AG09319 (cell line): ENCODE measurements around the gene PDE4D.
"Not testable (repeated sequence)": the region's sequence is repeated elsewhere in the genome, so short reads cannot be mapped to it uniquely, and the experiment has no call there.

Experiments
- DNase-seq: peaks from one replicate; pipeline ENCODE4 v3.0.0-alpha.2; 2010; ENCODE audit warnings: low read depth; ENCODE audit errors: extremely low read depth
- TF ChIP-seq, protein P1 (sequence below): IDR thresholded peaks from 2 replicates; pipeline ENCODE4 v1.5.1; 2011; ENCODE audit warnings: low read depth, mild to moderate bottlenecking, inconsistent platforms, low read length, moderate library complexity

PDE4D gene

DNA sequence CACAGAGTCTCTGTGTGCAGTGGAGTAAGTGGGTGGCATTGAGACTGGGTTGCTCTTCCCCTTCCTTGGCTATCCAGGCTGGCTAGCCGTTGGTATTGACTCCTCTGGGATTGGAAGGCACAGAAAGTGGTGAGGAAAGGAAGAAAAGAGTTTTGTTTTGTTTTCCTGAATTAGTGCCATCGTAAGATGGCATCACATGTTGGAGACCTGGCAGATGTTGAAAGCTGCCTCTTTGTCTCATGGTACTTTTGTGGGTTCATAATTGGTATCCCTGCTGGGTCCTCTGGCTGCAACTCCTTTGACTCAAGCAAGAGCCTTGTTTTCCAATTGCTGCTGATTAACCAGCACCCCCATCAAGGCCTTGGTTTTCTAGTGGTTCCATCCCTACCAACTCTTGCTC lies 293.8 kb downstream of the PDE4D start:
- TF ChIP-seq, protein P1, sequence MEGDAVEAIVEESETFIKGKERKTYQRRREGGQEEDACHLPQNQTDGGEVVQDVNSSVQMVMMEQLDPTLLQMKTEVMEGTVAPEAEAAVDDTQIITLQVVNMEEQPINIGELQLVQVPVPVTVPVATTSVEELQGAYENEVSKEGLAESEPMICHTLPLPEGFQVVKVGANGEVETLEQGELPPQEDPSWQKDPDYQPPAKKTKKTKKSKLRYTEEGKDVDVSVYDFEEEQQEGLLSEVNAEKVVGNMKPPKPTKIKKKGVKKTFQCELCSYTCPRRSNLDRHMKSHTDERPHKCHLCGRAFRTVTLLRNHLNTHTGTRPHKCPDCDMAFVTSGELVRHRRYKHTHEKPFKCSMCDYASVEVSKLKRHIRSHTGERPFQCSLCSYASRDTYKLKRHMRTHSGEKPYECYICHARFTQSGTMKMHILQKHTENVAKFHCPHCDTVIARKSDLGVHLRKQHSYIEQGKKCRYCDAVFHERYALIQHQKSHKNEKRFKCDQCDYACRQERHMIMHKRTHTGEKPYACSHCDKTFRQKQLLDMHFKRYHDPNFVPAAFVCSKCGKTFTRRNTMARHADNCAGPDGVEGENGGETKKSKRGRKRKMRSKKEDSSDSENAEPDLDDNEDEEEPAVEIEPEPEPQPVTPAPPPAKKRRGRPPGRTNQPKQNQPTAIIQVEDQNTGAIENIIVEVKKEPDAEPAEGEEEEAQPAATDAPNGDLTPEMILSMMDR = no peak

DNA sequence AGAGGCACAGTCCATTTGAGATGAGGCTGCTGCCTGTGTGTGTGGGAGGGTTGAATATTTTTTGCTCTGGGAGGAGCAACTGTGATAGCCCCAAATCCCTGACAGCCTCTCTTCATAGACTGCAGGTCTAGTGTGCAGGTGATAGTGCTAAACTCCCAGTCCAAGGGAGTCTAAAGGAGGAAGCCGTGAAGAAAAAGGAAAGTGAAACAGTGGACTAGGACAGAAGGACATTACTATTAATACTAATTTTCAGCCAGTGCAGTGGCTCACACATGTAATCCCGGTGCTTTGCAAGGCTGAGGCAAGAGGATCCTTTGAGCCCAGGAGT lies 295.0 kb downstream of the PDE4D start:
- TF ChIP-seq, protein P1 = no peak
- no peak for DNase-seq

More for the DNA sequence above, 293.8 kb downstream of the PDE4D start:
- no peak for DNase-seq

DNA sequence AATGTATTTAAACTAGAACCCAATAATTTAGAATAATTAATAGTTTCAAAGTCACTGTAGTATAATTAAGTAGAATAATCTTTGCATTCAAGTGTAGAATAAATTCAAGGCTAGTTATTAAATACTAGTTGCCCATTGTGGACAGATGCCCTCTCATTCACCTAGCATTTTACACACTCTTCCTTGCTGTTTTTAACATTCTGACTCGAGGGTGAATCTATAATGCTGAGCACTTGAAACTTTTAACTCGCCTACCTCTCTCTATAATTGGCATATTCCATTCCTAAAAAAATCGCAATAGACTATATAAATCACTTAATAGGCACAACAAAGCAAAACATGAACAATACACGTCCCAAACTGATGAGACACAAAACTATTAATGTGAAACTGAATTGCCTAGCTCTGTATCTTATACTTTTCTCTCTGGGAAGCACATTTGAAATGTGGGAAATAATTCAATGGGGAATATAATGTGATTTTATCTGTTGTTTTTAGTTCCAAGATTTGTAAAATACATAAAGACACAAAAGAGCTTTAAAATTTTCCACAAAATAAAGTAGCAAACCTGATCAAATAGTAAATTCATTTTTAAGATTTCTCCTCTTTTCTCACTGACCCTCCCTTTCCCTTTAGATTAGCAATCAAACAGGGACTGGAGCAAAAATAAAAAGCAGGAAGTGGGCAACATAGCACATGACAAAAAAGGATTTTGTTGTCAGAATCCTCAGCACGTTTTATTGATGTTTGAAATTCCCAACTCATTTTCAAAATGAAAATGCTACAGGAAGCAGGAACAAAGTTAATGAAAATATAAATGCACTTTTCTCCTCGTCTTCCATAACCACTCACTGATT lies 295.6 kb downstream of the PDE4D start:
- TF ChIP-seq, protein P1 = no peak
- no peak for DNase-seq

DNA sequence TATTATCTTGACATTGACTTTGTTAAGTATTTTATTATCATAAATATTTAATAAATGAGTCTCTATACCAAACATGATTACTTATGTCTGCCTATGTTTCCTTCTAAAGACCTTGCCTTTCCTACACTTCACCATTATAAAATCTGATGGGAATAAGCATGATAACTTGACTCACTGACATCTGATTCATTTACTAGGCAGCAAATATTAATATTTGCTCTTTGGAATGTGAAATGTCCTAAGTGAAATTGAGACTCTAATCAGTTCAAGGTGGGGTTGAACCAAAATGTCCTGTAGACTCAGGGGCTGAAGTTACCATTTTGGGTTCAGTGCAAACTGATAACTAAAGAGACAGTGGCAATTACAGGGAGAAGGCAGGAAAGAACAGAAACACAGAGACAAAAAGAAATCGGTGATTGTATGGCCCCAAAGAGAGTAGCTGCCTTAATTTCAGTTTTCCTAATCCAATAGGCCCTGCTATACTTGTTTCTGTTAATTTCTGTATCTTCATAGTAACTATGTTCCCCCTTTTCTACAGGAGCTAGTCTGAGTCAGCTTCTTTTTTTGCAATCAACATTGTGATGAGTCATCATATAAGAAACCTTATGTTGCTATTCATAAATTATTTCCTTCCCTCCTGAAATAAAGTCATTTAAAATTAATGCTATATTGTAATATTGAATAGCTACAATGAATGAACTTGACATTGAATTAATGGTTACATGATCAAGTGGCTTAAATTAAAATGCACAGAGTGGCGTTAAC lies 296.8 kb downstream of the PDE4D start:
- TF ChIP-seq, protein P1 = no peak
- DNase-seq = no peak

DNA sequence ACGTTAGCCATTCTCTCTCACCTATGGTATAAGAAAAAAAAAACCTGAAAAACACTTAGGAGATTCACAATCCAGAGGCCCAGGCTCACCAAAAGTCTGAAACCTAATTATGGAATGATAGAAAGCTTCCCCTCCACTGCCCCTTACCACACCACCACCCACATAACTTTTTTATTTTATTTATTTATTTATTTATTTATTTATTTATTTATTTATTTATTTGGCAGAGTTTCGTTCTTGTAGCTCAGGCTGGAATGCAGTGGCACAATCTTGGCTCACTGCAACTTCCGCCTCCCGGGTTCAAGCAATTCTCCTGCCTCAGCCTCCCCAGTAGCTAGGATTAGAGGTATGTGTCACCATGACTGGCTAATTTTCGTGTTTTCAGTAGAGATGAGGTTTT lies 299.4 kb downstream of the PDE4D start:
- DNase-seq = not testable (repeated sequence)

DNA sequence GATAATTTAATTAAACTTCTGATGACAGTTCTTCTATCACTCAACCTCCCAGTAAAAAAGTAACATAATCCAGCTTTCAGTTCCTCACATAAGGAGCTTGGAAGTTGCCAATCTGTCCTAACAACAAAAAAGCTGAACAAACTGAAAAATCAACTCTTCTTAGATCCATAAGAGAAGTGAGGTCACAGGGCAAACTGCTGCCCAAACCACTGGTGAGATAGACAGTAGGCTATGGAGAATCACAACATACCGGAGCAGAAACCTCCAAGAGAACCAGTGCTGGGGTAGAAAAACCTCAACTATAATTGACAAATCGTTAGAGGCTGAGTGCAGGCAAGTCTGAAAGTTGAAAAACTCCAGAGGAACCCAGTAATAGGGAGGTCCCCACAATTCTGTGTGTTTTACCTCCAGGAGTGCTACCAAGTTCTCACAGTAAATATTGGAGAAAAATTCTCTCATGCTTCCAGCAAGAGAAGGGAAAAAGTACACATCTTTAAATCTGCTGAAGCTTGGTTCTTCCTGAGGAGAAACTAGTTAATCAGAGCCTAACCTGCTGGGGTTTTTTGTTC lies 300.0 kb downstream of the PDE4D start:
- DNase-seq = no peak
- TF ChIP-seq, protein P1 = no peak

DNA sequence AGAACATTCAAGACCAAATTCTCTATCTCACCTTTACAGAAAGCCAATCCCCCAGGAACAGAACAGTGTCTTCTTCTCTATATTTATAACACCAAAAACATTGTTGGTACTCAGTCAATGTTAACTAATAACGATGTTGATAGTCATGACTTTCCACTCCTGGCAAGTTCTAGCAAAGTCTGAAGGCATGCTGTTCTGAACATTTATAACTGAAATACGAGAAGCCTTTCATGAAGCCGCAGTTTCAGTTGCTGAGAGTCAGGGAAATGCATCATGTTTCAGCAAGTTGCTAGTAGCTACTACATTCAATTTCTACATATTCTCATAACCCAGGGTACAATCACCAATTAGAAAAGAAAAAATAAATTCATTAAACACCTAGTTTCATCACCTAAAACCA lies 301.4 kb downstream of the PDE4D start:
- no peak for DNase-seq
- TF ChIP-seq, protein P1 = no peak
